Endothelial cell of umbilical vein (primary cell): ENCODE measurements around the gene PFKFB1. TPM values are rescaled to one million over a fixed set of nuclear protein-coding genes. Genes with fewer than 3 reads are reported as not detected.

ENCODE experiments used
- BruUV-seq: library from RNA; stranded (reverse); fragments of 400-500 nt; replicated peaks from 2 replicates; lab custom pipeline; 2021; lab: Mats Ljungman, UMichigan
- CTCF ChIA-PET: fragments of 300-600, 350-600 bp; sonication (Branson Sonifier 250); formaldehyde crosslinking; loops from one replicate; lab custom pipeline; 2021; ENCODE audit warnings: antibody characterized with exemption, inconsistent platforms; lab: Charles Lee
- POLR2A ChIA-PET: fragments of 300-600, 350-600 bp; sonication (Branson Sonifier 250); formaldehyde crosslinking; loops from one replicate; lab custom pipeline; 2021; ENCODE audit warnings: antibody characterized with exemption, inconsistent platforms; lab: Charles Lee
- DNase-seq: peaks from one replicate; pipeline ENCODE4 v3.0.0-alpha.2; 2011; ENCODE audit warnings: low read depth, low spot score
- FAIRE-seq: peaks from 2 replicates; lab custom pipeline; 2011; peaks lifted over from hg19 to GRCh38; lab: Jason Lieb, UNC
- H2AFZ ChIP-seq: 2 replicates; pipeline ENCODE4 v1.6.0; 2012; ENCODE audit warnings: low read depth, low read length, control low read depth, inconsistent platforms
- H3K27ac ChIP-seq: 2 replicates; pipeline ENCODE4 v1.5.1; 2011; ENCODE audit warnings: low read depth, mild to moderate bottlenecking, control low read depth, low read length, moderate library complexity; ENCODE audit not compliant: insufficient read depth
- H3K27me3 ChIP-seq, 2 experiments: 2 replicates each; pipeline versions ENCODE4 v1.6.0 to v1.6.1; 2011; ENCODE audit warnings: low read length in 2 of 2, mixed read lengths in 1 of 2; ENCODE audit not compliant: control insufficient read depth in 2 of 2, insufficient read depth in 2 of 2
- H3K36me3 ChIP-seq, 2 experiments: 2 replicates in 1 of 2; 3 replicates in 1 of 2; pipeline ENCODE4 v1.5.1; 2011; ENCODE audit warnings: low read length in 2 of 2, mild to moderate bottlenecking in 1 of 2, moderate library complexity in 1 of 2; ENCODE audit not compliant: control insufficient read depth in 2 of 2, insufficient read depth in 2 of 2; ENCODE audit errors: extremely low read depth in 1 of 2
- H3K4me1 ChIP-seq: 3 replicates; pipeline ENCODE4 v1.5.1; 2011; ENCODE audit warnings: mild to moderate bottlenecking, low read length; ENCODE audit not compliant: control insufficient read depth, insufficient read depth; ENCODE audit errors: extremely low read depth
- H3K4me2 ChIP-seq: 2 replicates; pipeline ENCODE4 v1.6.1; 2011; ENCODE audit warnings: low read length, control low read depth, mixed read lengths; ENCODE audit not compliant: insufficient read depth
- H3K4me3 ChIP-seq, 3 experiments: fragments of 200-600 bp in 1 of 3; sonication (generic), shearing (Covaris generic) in 1 of 3; replicated peaks in 1 of 3; 2 replicates each; pipeline ENCODE4 v1.5.1; 2011 to 2016; ENCODE audit warnings: control low read depth in 3 of 3, low read length in 3 of 3, mild to moderate bottlenecking in 2 of 3, inconsistent platforms in 1 of 3, low read depth in 1 of 3, moderate library complexity in 1 of 3; ENCODE audit not compliant: insufficient read depth in 1 of 3
- H3K79me2 ChIP-seq: 2 replicates; pipeline ENCODE4 v1.6.0; 2012; ENCODE audit warnings: low read length, inconsistent platforms; ENCODE audit not compliant: control insufficient read depth, insufficient read depth
- H3K9ac ChIP-seq: replicated peaks from 2 replicates; pipeline ENCODE3; 2011; ENCODE audit warnings: low read length, control low read depth; ENCODE audit not compliant: insufficient read depth; ENCODE audit errors: extremely low read depth
- H3K9me1 ChIP-seq: replicated peaks from 3 replicates; pipeline ENCODE4 v1.6.0; 2011; ENCODE audit warnings: mild to moderate bottlenecking, low read length; ENCODE audit not compliant: control insufficient read depth, insufficient read depth; ENCODE audit errors: extremely low read depth
- H3K9me3 ChIP-seq: replicated peaks from 2 replicates; pipeline ENCODE4 v1.5.1; 2012; ENCODE audit warnings: low read length, inconsistent platforms; ENCODE audit not compliant: control insufficient read depth, insufficient read depth
- H4K20me1 ChIP-seq: replicated peaks from 2 replicates; pipeline ENCODE3; 2011; ENCODE audit warnings: mild to moderate bottlenecking, low read length; ENCODE audit not compliant: control insufficient read depth, insufficient read depth; ENCODE audit errors: extremely low read depth
- CTCF ChIP-seq, 2 donors: IDR thresholded peaks; 1 replicate in 1 of 2; 2 replicates in 1 of 2; pipeline ENCODE4 v1.5.1; 2011; ENCODE audit warnings: low read length in 2 of 2, mild to moderate bottlenecking in 2 of 2, moderate library complexity in 2 of 2, control low read depth in 1 of 2, inconsistent platforms in 1 of 2, low read depth in 1 of 2; ENCODE audit not compliant: insufficient read depth in 1 of 2; ENCODE audit errors: extremely low read depth in 1 of 2
- EZH2 ChIP-seq: IDR thresholded peaks from 2 replicates; pipeline ENCODE4 v1.6.1; 2012; ENCODE audit warnings: borderline replicate concordance, low read depth, mild to moderate bottlenecking, moderate library complexity, low read length, inconsistent platforms; ENCODE audit not compliant: severe bottlenecking
- FOS ChIP-seq: IDR thresholded peaks from 2 replicates; pipeline ENCODE4 v1.6.1; 2011; ENCODE audit warnings: mild to moderate bottlenecking, low read length, moderate library complexity, borderline replicate concordance; ENCODE audit not compliant: insufficient read depth
- GATA2 ChIP-seq: IDR thresholded peaks from 2 replicates; pipeline ENCODE4 v1.7.0; 2011; ENCODE audit warnings: low read depth, mild to moderate bottlenecking, moderate library complexity, mixed read lengths, low read length; ENCODE audit not compliant: insufficient read length, insufficient read depth
- JUN ChIP-seq: IDR thresholded peaks from 2 replicates; pipeline ENCODE4 v1.6.1; 2011; ENCODE audit warnings: borderline replicate concordance, low read depth; ENCODE audit not compliant: insufficient read length, insufficient read depth
- MAX ChIP-seq: IDR thresholded peaks from 2 replicates; pipeline ENCODE4 v1.6.1; 2011; ENCODE audit not compliant: insufficient read depth, insufficient read length
- MYC ChIP-seq: IDR thresholded peaks from one replicate; pipeline ENCODE4 v1.6.1; 2011; ENCODE audit warnings: mild to moderate bottlenecking, low read depth, low read length
- POLR2A ChIP-seq: IDR thresholded peaks from 2 replicates; pipeline ENCODE4 v1.6.1; 2012; ENCODE audit warnings: low read depth, mild to moderate bottlenecking, control low read depth, low read length
- POLR2AphosphoS5 ChIP-seq: IDR thresholded peaks from 2 replicates; pipeline ENCODE4 v1.6.1; 2012; ENCODE audit warnings: low read depth, mild to moderate bottlenecking, control low read depth, low read length, moderate library complexity; ENCODE audit not compliant: insufficient read depth
- dilution Hi-C: fragments of 300-500 bp; cut with MboI; formaldehyde crosslinking; loops from one replicate; pipeline ENCODE4 v1.15.0; 2019; ENCODE audit warnings: low sequenced_read_pairs; ENCODE audit not compliant: extremely low pct_ligation_motif_present
- intact Hi-C: fragments of 100-400 bp; cut with micrococcal nuclease; formaldehyde crosslinking; loops from one replicate; pipeline ENCODE4 v1.10.0; 2022
- polyA plus RNA-seq, 4 experiments: library from polyadenylated mRNA; depleted of rRNA in 3 of 4; stranded (reverse) in 3 of 4; unstranded in 1 of 4; fragments of >200 nt; gene quantifications; 2 replicates each; pipeline versions ENCODE4 v1.2.1 to v1.2.3, GENCODE V29; 2011 to 2012; ENCODE audit warnings: missing spikeins in 1 of 4
- total RNA-seq: library from RNA; stranded (reverse); gene quantifications from 2 replicates; pipeline ENCODE4 v1.2.3, GENCODE V29; 2021

PFKFB1 gene
- total and polyA plus RNA-seq, 2 donors (not counting 3 experiments of a cell fraction or from before 2014, with no cell fraction given) = 0.18 to 0.20 TPM

DNA sequence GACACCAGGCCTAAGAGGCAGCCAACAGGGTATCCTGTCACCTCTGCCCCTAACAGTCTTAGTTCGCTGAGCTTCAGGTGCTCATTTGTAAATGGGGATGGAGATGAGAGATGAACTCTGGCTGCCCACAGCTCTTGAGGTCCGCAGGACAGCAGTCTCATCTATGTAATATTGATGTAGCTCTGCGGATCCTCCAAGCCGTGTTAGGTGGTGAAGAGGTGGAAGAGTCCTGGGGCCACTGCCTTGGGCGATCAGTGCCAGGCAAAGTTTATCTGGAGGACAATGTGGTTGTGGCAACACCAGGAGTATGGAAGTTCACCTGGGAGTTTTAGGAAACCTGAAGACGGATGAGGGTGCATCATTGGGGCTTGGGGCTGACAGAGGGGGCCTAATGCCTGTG lies 59.9 kb downstream of the PFKFB1 start:
- H3K9me1 ChIP-seq = no peaks in the 10 kb centered on the region
- no peaks in the 10 kb centered on the region for H3K9me3 ChIP-seq
- dilution Hi-C loops (no loop called here), intact Hi-C loops (no loop called here)
- no peak overlapping the region for H2AFZ ChIP-seq
- H3K4me3 ChIP-seq = no peak overlapping the region
- H3K4me1 ChIP-seq = no peaks in the 10 kb centered on the region
- H3K9ac ChIP-seq = no peak overlapping the region
- no TSS peak for BruUV-seq
- TF ChIP-seq POLR2AphosphoS5 = no peak
- TF ChIP-seq JUN = no peak
- TF ChIP-seq EZH2 = no peak
- TF ChIP-seq GATA2 = no peak
- TF ChIP-seq FOS = no peak
- no peak for TF ChIP-seq CTCF (IDR thresholded peaks at IDR 0.05; ENCODE audit: extremely low read depth in 1 of 2, insufficient read depth in 1 of 2, low read depth in 1 of 2, low read length in 2 of 2)
- no peak for TF ChIP-seq MAX
- no peak for TF ChIP-seq MYC
- no peak for TF ChIP-seq POLR2A
- peaks cover 0 to 3% of the 10 kb centered on the region in 2 experiments for H3K36me3 ChIP-seq
- H4K20me1 ChIP-seq = no peaks in the 10 kb centered on the region
- no peaks in the 10 kb centered on the region for H3K27me3 ChIP-seq
- no peak overlapping the region for H3K4me2 ChIP-seq
- FAIRE-seq (no peak), DNase-seq (no peak)
- H3K79me2 ChIP-seq = no peaks in the 10 kb centered on the region
- ChIA-PET CTCF (no interaction called here), POLR2A (no interaction called here)
- no peak overlapping the region for H3K27ac ChIP-seq
